IMR-90 (cell line): ENCODE data around the gene ZNF19. TPM values are rescaled to one million over a fixed set of nuclear protein-coding genes. Genes with fewer than 3 reads are reported as not detected.

Experiments
- ATAC-seq: fragments of 200-7000 bp; cut with Tn5 transposase; 2 replicates; pipeline ENCODE4 v1.9.1; 2020; ENCODE audit warnings: low read depth, mild to moderate bottlenecking, moderate library complexity
- BruUV-seq: library from RNA; stranded (reverse); fragments of 400-500 nt; replicated peaks from 2 replicates; lab custom pipeline; 2021; lab: Mats Ljungman, UMichigan
- CTCF ChIA-PET: fragments of 300-600 bp; formaldehyde crosslinking; extraction: SDS; loops from one replicate; lab custom pipeline; 2021; ENCODE audit warnings: antibody characterized with exemption; lab: Yijun Ruan, JAX
- POLR2A ChIA-PET: fragments of 300-600 bp; sonication (Branson Sonifier 250); formaldehyde crosslinking; loops from one replicate; lab custom pipeline; 2022; ENCODE audit warnings: antibody characterized with exemption; ENCODE audit not compliant: unreplicated experiment; lab: Charles Lee
- DNase-seq: peaks from one replicate; pipeline ENCODE4 v3.0.0; 2013
- H2AFZ ChIP-seq: replicated peaks from 2 replicates; pipeline ENCODE3; 2013; ENCODE audit warnings: low read length, mild to moderate bottlenecking; ENCODE audit not compliant: poor library complexity
- H2AK5ac ChIP-seq: 2 replicates; pipeline ENCODE4 v1.6.1; 2013; ENCODE audit warnings: low read depth, low read length, inconsistent platforms
- H2AK9ac ChIP-seq: replicated peaks from 2 replicates; pipeline ENCODE3; 2013; ENCODE audit warnings: mild to moderate bottlenecking, low read depth, low read length, moderate library complexity; ENCODE audit not compliant: poor library complexity
- H2BK120ac ChIP-seq: 2 replicates; pipeline ENCODE4 v1.6.1; 2013; ENCODE audit warnings: low read depth, low read length, inconsistent platforms
- H2BK15ac ChIP-seq: 3 replicates; pipeline ENCODE4 v1.6.1; 2013; ENCODE audit warnings: low read depth, low read length, inconsistent platforms
- H2BK20ac ChIP-seq: 2 replicates; pipeline ENCODE4 v1.6.1; 2013; ENCODE audit warnings: low read depth, mild to moderate bottlenecking, inconsistent platforms, low read length, moderate library complexity
- H2BK5ac ChIP-seq: 2 replicates; pipeline ENCODE4 v1.6.1; 2013; ENCODE audit warnings: mild to moderate bottlenecking, low read depth, low read length, inconsistent platforms; ENCODE audit not compliant: poor library complexity, severe bottlenecking
- H3K14ac ChIP-seq: replicated peaks from 2 replicates; pipeline ENCODE4 v1.6.1; 2013; ENCODE audit warnings: low read depth, low read length, inconsistent platforms
- H3K18ac ChIP-seq: 2 replicates; pipeline ENCODE4 v1.6.1; 2013; ENCODE audit warnings: low read depth, low read length, control low read depth
- H3K23ac ChIP-seq: 2 replicates; pipeline ENCODE4 v1.6.1; 2013; ENCODE audit warnings: low read depth, low read length, inconsistent platforms
- H3K27ac ChIP-seq: 2 replicates; pipeline ENCODE4 v1.5.1; 2013; ENCODE audit warnings: mild to moderate bottlenecking, control low read depth, low read length; ENCODE audit not compliant: insufficient read depth
- H3K27me3 ChIP-seq: 2 replicates; pipeline ENCODE4 v1.6.1; 2013; ENCODE audit warnings: low read length; ENCODE audit not compliant: control insufficient read depth, insufficient read depth
- H3K36me3 ChIP-seq: 2 replicates; pipeline ENCODE4 v1.6.1; 2013; ENCODE audit warnings: low read length, mixed read lengths; ENCODE audit not compliant: control insufficient read depth, insufficient read depth
- H3K4ac ChIP-seq: 2 replicates; pipeline ENCODE4 v1.6.1; 2013; ENCODE audit warnings: low read depth, low read length, inconsistent platforms
- H3K4me1 ChIP-seq: 2 replicates; pipeline ENCODE4 v1.6.1; 2013; ENCODE audit warnings: low read length, mixed read lengths; ENCODE audit not compliant: control insufficient read depth, insufficient read depth
- H3K4me2 ChIP-seq: 2 replicates; pipeline ENCODE4 v1.6.1; 2013; ENCODE audit warnings: low read depth, mild to moderate bottlenecking, control low read depth, low read length, moderate library complexity
- H3K4me3 ChIP-seq: 2 replicates; pipeline ENCODE4 v1.5.1; 2013; ENCODE audit warnings: low read depth, mild to moderate bottlenecking, control low read depth, low read length, moderate library complexity; ENCODE audit not compliant: insufficient read depth
- H3K56ac ChIP-seq: 2 replicates; pipeline ENCODE4 v1.6.1; 2013; ENCODE audit warnings: low read length, inconsistent platforms; ENCODE audit not compliant: insufficient read depth; ENCODE audit errors: extremely low read depth
- H3K79me1 ChIP-seq, 2 experiments: 2 replicates each; pipeline ENCODE4 v1.6.1; 2013; ENCODE audit warnings: low read length in 2 of 2, inconsistent platforms in 1 of 2, low read depth in 1 of 2
- H3K9ac ChIP-seq: 2 replicates; pipeline ENCODE4 v1.6.1; 2013; ENCODE audit warnings: low read depth, low read length, control low read depth
- H3K9me1 ChIP-seq: 2 replicates; pipeline ENCODE4 v1.6.1; 2013; ENCODE audit warnings: low read length, inconsistent platforms; ENCODE audit not compliant: insufficient read depth
- H3K9me3 ChIP-seq: 2 replicates; pipeline ENCODE4 v1.6.1; 2013; ENCODE audit warnings: low read length; ENCODE audit not compliant: control insufficient read depth, insufficient read depth
- H4K20me1 ChIP-seq: 2 replicates; pipeline ENCODE4 v1.6.1; 2013; ENCODE audit warnings: low read length, inconsistent platforms; ENCODE audit not compliant: insufficient read depth
- H4K5ac ChIP-seq: 2 replicates; pipeline ENCODE4 v1.6.1; 2013; ENCODE audit warnings: mild to moderate bottlenecking, low read depth, low read length, control low read depth
- H4K8ac ChIP-seq, 2 experiments: 2 replicates each; pipeline ENCODE4 v1.6.1; 2013; ENCODE audit warnings: low read depth in 2 of 2, low read length in 2 of 2, control low read depth in 1 of 2, inconsistent platforms in 1 of 2
- H4K91ac ChIP-seq: 2 replicates; pipeline ENCODE4 v1.6.1; 2013; ENCODE audit warnings: low read depth, low read length, inconsistent platforms; ENCODE audit not compliant: insufficient read depth
- ELK1 ChIP-seq: fragments of 150-350 bp; IDR thresholded peaks from 2 replicates; pipeline ENCODE4 v1.6.1; 2016; ENCODE audit warnings: low read depth, mild to moderate bottlenecking, low read length, moderate library complexity, borderline replicate concordance
- MAZ ChIP-seq: IDR thresholded peaks from 2 replicates; pipeline ENCODE4 v1.6.1; 2012; ENCODE audit warnings: low read depth, mild to moderate bottlenecking, low read length, improper control_type of control experiment, moderate library complexity, borderline replicate concordance
- WGBS, 2 experiments: methylation state at CpG; one replicate each; pipeline versions ENCODE4 v1.1.5 to v1.1.7; 2013; ENCODE audit warnings: missing lambda C conversion rate in 2 of 2; ENCODE audit not compliant: insufficient read length in 1 of 2; ENCODE audit errors: extremely low coverage in 2 of 2; 5-methylcytosine and 5-hydroxymethylcytosine counted together
- dilution Hi-C: fragments of 300-500 bp; cut with HindIII; formaldehyde crosslinking; loops from one replicate; pipeline ENCODE4 v1.14.3; 2018; ENCODE audit warnings: low sequenced_read_pairs; ENCODE audit not compliant: unreplicated experiment
- in situ Hi-C: fragments of 300-500 bp; cut with MboI; formaldehyde crosslinking; loops from 3 replicates; pipeline ENCODE4 v1.14.3; 2019; ENCODE audit warnings: low sequenced_read_pairs, inconsistent platforms, mixed read lengths
- intact Hi-C: fragments of 100-400 bp; cut with micrococcal nuclease; formaldehyde crosslinking; loops from 2 replicates; pipeline ENCODE4 v1.10.0; 2022
- polyA plus RNA-seq, 3 experiments: library from polyadenylated mRNA; depleted of rRNA; stranded (reverse); fragments of >200 nt; gene quantifications; 2 replicates each; pipeline ENCODE4 v1.2.3, GENCODE V29; 2012; ENCODE audit warnings: low replicate concordance in 1 of 3
- total RNA-seq: library from RNA; depleted of rRNA; stranded (reverse); fragments of >200 nt; gene quantifications from 2 replicates; pipeline ENCODE4 v1.2.3, GENCODE V29; 2012

Gene ZNF19
- total and polyA plus RNA-seq, 2 of the 4 experiments (the other 2 are of a cell fraction): 0.89 to 2.9 TPM

- no peak for TF ChIP-seq ELK1
Measured at GRCh38 chr16:71499775-71500364, 10.7 kb upstream of the ZNF19 start (continued).

- in situ Hi-C loops: loop anchor here (25.0 kb wide), 1 partner anchor 711 kb away; no protein-coding TSS in a partner anchor
- Histone ChIP-seq H4K5ac (no peak overlapping the region), H2BK120ac (no peak overlapping the region), H3K79me1 (no peaks in the 10 kb centered on the region), H2AK9ac (no peak overlapping the region), H4K8ac (no peak overlapping the region), H4K20me1 (no peaks in the 10 kb centered on the region), H3K27me3 (no peaks in the 10 kb centered on the region; the same call in none of the 2 replicates), H3K4ac (no peak overlapping the region), H3K14ac (no peak overlapping the region), H3K36me3 (no peaks in the 10 kb centered on the region), H3K4me3 (no peak overlapping the region), H2BK5ac (no peak overlapping the region), H2AK5ac (no peak overlapping the region), H3K23ac (no peak overlapping the region), H2AFZ (no peak overlapping the region), H2BK20ac (no peak overlapping the region), H3K56ac (no peak overlapping the region), H3K4me2 (no peak overlapping the region), H2BK15ac (no peak overlapping the region), H3K27ac (no peak overlapping the region), H3K9me1 (no peaks in the 10 kb centered on the region), H3K9me3 (no peaks in the 10 kb centered on the region), H3K9ac (no peak overlapping the region), H3K18ac (no peak overlapping the region), H4K91ac (no peak overlapping the region), H3K4me1 (no peaks in the 10 kb centered on the region)
- ChIA-PET POLR2A (no interaction called here), CTCF (interaction anchor here (1.2 kb wide), 1 partner anchor 86 kb away, joined by 7 read pairs; no protein-coding TSS in a partner anchor)
- intact Hi-C loops: loop anchor here (10.0 kb wide), 1 partner anchor 117 kb away; no protein-coding TSS in a partner anchor
- dilution Hi-C loops: no loop called here
- WGBS, 2 experiments: no CpG with 5 or more reads among the region's 3 CpGs
- ATAC-seq (no peak), DNase-seq (no peak)
- TF ChIP-seq MAZ: no peak
- BruUV-seq: no TSS peak
Measured at GRCh38 chr16:71498031-71498430, 8.9 kb upstream of the ZNF19 start.
